GM10266 (cell line): ENCODE results near the gene GDF3.
A peak's percentile ranks its signal among the peaks of the same experiment; 100 is the strongest.
"Not testable (repeated sequence)": the region's sequence is repeated elsewhere in the genome, so short reads cannot be mapped to it uniquely, and the experiment has no call there.

Experiments
- DNase-seq: peaks from one replicate; pipeline ENCODE4 v3.0.0; 2012; ENCODE audit errors: extremely low spot score
- TF ChIP-seq, protein P1 (sequence below): IDR thresholded peaks from 2 replicates; pipeline ENCODE4 v1.5.1; 2012; ENCODE audit warnings: mild to moderate bottlenecking, low read depth; ENCODE audit not compliant: control insufficient read depth, insufficient read depth; ENCODE audit errors: missing control alignments

GDF3 gene

DNA sequence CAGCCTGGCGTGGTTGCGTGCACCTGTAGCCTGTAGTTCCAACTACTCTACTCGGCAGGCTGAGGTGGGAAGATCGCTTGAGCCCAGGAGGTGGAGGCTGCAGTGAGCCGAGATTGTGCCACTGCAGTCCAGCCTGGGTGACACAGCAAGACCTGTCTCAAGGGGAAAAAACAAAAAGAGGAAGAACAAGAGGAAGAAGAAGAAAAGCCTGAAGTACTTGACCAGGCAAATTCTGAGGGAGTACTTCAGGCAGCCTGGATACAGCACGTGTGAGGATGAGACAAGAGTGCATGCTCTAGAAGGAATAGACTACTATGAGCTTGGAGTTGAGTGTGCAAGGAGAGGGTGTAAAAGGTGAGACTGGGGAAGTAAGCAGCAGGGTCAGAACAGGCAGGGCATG lies 1.8 kb downstream of the GDF3 start:
- TF ChIP-seq, protein P1, sequence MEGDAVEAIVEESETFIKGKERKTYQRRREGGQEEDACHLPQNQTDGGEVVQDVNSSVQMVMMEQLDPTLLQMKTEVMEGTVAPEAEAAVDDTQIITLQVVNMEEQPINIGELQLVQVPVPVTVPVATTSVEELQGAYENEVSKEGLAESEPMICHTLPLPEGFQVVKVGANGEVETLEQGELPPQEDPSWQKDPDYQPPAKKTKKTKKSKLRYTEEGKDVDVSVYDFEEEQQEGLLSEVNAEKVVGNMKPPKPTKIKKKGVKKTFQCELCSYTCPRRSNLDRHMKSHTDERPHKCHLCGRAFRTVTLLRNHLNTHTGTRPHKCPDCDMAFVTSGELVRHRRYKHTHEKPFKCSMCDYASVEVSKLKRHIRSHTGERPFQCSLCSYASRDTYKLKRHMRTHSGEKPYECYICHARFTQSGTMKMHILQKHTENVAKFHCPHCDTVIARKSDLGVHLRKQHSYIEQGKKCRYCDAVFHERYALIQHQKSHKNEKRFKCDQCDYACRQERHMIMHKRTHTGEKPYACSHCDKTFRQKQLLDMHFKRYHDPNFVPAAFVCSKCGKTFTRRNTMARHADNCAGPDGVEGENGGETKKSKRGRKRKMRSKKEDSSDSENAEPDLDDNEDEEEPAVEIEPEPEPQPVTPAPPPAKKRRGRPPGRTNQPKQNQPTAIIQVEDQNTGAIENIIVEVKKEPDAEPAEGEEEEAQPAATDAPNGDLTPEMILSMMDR = no peak
- no peak for DNase-seq

DNA sequence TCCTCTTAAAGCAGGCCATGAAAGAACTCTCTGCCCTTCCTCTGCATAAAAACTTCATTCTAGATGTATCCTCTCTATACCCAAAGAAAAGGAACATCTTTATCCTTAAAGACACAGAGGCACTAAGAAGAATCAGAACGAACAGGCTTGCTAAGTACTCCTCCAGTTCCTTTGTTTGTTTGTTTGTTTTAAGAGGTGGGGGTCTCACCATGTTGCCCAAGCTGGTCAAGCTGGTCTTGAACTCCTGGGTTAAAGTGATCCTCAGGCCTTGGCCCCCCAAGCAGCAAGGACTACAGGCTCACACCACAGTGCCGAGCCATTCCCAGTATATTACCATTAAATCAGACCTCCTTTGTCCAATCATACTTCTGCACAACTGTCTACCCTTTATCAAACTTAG lies 14.0 kb downstream of the GDF3 start:
- no peak for DNase-seq

DNA sequence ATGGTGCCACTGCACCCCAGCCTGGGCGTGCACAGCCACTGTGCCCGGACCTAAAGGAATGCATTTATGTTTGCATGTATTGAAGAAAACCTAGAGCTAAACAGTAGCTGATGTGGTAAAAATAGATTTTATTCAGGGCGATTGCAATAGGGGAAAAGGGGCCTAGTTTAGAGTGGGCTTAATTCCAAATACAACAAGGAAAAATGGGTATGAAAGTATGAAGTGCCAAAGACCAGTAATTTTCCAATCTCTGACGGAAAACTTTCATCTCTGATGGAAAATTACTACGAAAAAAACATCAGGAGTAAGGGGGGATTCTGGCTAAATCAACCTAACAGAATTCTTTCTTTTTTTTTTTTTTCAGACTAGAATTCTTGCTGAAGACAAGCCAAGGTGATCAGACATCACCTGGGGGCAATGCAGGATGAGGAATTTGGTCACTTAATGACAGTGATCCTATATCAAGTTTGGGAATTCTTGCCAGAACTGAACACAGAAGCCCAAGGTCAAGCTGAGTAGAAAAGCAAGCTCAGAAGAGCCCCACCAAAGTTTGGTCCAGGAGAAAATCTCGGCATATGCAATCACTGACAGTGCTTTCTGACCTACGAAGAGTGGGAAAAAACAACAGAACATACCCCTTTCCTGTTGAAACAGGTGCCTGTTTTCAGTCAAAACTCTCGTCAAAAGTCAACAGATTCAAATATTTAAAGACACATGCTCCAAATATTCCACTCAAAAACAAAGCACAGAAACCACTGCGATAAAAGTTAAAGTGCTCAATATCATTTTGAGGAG lies 16.1 kb downstream of the GDF3 start:
- no peak for DNase-seq

More for the DNA sequence above, 14.0 kb downstream of the GDF3 start:
- TF ChIP-seq, protein P1 = no peak

DNA sequence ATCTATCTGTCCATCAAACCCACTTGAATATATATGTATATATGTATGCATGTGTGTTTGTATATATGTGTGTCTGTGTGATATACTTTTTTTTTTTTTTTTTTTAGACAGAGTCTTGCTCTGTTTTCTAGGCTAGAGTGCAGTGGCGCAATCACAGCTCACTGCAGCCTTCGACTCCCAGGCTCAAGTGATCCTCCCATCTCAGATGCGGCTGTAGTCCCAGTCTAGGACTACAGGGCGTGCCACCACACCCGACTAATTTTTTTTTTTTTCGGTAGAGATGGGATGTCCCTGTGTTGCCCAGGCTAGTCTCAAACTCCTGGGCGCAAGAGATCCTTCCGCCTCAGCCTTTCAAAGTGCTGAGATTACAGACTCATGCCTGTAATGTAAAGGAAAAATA lies 16.8 kb downstream of the GDF3 start:
- DNase-seq = no peak
- TF ChIP-seq, protein P1 = no peak

More for the DNA sequence above, 16.1 kb downstream of the GDF3 start:
- TF ChIP-seq, protein P1 = no peak

DNA sequence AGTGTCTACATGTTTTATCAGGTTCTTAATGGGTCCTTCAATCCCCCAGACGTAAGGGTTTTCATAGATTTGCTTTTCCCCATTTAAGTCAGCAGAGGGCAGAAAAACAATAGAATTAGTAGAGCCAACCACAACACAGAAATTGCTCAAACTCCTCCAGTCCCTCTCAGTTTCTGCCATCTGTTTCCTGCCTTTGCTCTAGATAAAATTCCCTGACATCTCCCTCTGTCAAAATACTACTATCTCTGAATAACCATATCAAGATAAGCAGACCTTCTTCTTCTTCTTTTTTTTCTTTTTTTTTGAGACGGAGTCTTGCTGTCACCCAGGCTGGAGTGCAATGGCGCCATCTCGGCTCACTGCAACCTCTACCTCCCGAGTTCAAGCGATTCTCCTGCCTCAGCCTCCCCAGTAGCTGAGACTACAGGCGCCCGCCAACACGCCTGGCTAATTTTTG lies 18.1 kb downstream of the GDF3 start:
- peak; percentile 61 for DNase-seq
- TF ChIP-seq, protein P1 = peak; percentile 30

DNA sequence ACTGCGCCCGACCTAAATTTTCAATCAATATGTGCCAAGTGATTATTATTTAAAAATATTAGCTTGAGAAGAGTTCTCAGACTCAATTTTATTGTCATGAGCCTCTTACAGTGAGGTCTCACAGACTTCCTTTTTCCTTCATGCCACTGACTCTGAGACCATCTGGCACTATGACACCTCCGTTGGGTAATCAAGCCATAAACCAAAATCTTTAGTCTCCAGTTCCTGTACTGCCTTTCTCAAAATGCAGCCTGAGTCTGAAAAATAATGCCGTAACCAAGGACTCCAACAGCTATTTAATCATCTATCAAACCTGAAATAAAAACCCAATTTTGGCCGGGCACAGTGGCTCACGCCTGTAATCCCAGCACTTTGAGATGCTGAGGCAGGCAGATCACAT lies 20.1 kb downstream of the GDF3 start:
- DNase-seq = not testable (repeated sequence)

DNA sequence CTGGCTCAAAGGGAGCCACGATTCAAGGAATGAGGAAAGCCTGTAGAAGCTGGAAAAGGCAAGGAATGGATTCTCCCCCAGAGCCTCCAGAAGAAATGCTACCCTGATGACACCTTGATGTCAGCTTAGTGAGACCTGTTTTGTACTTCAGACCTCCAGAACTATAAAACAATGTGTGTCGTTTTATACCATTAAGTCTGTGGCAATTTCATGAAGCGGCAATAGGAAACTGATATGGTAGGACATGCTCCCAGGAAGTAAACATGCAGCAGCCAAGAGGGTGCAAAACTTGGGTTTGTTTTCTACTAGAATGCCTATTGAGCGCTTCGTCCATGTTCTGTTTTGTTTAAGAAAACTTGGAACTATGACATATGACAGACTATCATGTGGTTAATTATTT lies 27.4 kb downstream of the GDF3 start:
- TF ChIP-seq, protein P1 = no peak
- no peak for DNase-seq

DNA sequence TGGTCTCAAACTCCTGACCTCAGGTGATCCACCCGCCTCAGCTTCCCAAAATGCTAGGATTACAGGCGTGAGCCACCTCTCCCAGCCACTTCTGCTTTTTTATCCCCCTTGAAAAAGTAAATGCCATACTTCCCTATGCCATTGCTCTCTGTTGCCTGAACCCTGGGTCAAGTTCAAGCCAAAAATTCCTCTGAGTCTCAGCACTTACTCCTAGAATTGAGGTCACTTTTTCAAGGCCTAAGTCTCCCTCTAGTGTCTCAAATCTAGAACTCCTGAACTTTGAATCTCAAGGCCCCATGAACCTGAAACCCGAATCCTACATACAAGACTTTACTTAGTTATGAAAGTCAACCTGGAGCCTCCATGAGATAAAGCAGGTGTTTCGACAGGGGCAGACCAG lies 28.4 kb downstream of the GDF3 start:
- TF ChIP-seq, protein P1 = no peak
- DNase-seq = no peak
